ENCODE results near the gene LIPJ. TPM values are rescaled to one million over a fixed set of nuclear protein-coding genes. Genes with fewer than 3 reads are reported as not detected.

The LIPJ gene
- total RNA-seq, 1 experiment from 2014 or later: not detected

DNA sequence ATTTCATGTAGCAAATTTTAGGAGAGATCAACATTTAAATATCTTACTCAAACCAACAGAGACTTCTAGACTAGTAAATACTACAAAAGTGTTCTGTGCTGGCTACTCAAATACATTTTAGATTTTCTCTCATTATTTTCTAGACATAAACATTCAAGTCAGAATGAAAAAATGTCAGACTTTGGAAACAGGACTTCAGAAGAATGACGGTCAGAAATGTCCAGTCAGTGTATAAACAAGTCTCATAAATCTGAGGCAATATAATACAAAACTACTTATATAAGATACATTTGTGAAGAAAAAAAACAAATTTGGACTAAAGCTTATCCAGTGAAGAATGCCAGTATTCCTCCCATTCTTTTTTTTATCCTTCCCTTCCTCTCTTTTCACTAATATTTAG, 29.3 kb upstream of the LIPJ start:
- peaks cover 8% of the 10 kb centered on the region for H3K27me3 Mint-ChIP-seq (ENCODE audit: insufficient read depth, unreplicated experiment)
- intact Hi-C loops (cut with micrococcal nuclease; ENCODE audit: unreplicated experiment): loop anchor here (10.0 kb wide), 1 partner anchor 332 kb away; no protein-coding TSS in a partner anchor
- ChIA-PET POLR2A (no interaction called here), CTCF (no interaction called here)
- Histone ChIP-seq H3K36me3 (ENCODE audit: control insufficient read depth, insufficient read depth, low read length) (no peaks in the 10 kb centered on the region), H3K27me3 (replicated peaks; ENCODE audit: control insufficient read depth, insufficient read depth, low read length) (no peaks in the 10 kb centered on the region), H3K4me3 (ENCODE audit: low read depth, low read length) (no peak overlapping the region), H3K4me1 (no peaks in the 10 kb centered on the region), H3K9me3 (no peaks in the 10 kb centered on the region)
- no peaks in the 10 kb centered on the region for H3K4me1 Mint-ChIP-seq (ENCODE audit: low read depth, unreplicated experiment)
- H3K4me3 Mint-ChIP-seq (ENCODE audit: unreplicated experiment): no peak overlapping the region
- no peak overlapping the region for H3K27ac Mint-ChIP-seq (ENCODE audit: unreplicated experiment)
- H3K9me3 Mint-ChIP-seq (ENCODE audit: unreplicated experiment): no peaks in the 10 kb centered on the region
- no peak for DNase-seq
- H3K36me3 Mint-ChIP-seq (ENCODE audit: insufficient read depth, unreplicated experiment): no peaks in the 10 kb centered on the region
- TF ChIP-seq, protein P1, sequence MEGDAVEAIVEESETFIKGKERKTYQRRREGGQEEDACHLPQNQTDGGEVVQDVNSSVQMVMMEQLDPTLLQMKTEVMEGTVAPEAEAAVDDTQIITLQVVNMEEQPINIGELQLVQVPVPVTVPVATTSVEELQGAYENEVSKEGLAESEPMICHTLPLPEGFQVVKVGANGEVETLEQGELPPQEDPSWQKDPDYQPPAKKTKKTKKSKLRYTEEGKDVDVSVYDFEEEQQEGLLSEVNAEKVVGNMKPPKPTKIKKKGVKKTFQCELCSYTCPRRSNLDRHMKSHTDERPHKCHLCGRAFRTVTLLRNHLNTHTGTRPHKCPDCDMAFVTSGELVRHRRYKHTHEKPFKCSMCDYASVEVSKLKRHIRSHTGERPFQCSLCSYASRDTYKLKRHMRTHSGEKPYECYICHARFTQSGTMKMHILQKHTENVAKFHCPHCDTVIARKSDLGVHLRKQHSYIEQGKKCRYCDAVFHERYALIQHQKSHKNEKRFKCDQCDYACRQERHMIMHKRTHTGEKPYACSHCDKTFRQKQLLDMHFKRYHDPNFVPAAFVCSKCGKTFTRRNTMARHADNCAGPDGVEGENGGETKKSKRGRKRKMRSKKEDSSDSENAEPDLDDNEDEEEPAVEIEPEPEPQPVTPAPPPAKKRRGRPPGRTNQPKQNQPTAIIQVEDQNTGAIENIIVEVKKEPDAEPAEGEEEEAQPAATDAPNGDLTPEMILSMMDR (IDR thresholded peaks at IDR 0.05; ENCODE audit: insufficient read depth in 1 of 2, low read depth in 1 of 2, low read length in 1 of 2, severe bottlenecking in 1 of 2, unreplicated experiment in 1 of 2): no peak
- BruUV-seq (replicated peaks): no TSS peak

DNA sequence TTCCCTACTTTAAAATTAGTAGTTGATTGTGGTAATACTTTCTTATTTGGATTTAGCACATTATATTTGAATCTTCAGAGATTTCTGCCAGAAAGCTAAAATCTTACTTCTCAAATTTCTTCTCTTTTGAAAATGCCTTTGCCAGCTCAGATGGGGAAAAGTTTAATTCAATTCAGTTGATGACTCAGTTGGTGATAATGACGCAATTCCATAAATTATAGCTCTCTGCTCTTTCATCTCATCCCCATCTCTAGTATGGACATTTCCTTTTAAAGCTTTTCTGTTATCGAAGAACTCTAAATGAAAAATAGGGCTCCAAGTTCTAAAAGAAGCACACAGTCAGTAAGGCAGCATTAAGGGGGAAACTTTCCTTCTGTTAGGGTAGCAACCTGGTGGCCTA, 28.9 kb upstream of the LIPJ start:
- H3K4me1 Mint-ChIP-seq (ENCODE audit: low read depth, unreplicated experiment): no peaks in the 10 kb centered on the region
- CTCF ChIA-PET: no interaction called here

GRCh38 chr10:88562152-88562551, 24.4 kb upstream of the LIPJ start:
- Histone ChIP-seq H3K4me1 (no peaks in the 10 kb centered on the region), H3K4me3 (ENCODE audit: low read depth, low read length) (no peak overlapping the region), H3K27me3 (replicated peaks; ENCODE audit: control insufficient read depth, insufficient read depth, low read length) (no peaks in the 10 kb centered on the region), H3K9me3 (no peaks in the 10 kb centered on the region), H3K36me3 (ENCODE audit: control insufficient read depth, insufficient read depth, low read length) (no peaks in the 10 kb centered on the region)
- BruUV-seq (replicated peaks): no TSS peak
- no peaks in the 10 kb centered on the region for H3K9me3 Mint-ChIP-seq (ENCODE audit: unreplicated experiment)
- H3K4me1 Mint-ChIP-seq (ENCODE audit: low read depth, unreplicated experiment): no peaks in the 10 kb centered on the region
- TF ChIP-seq, protein P1 (IDR thresholded peaks at IDR 0.05; ENCODE audit: insufficient read depth in 1 of 2, low read depth in 1 of 2, low read length in 1 of 2, severe bottlenecking in 1 of 2, unreplicated experiment in 1 of 2): no peak
- POLR2A ChIA-PET: no interaction called here
- no peak overlapping the region for H3K4me3 Mint-ChIP-seq (ENCODE audit: unreplicated experiment)
- H3K36me3 Mint-ChIP-seq (ENCODE audit: insufficient read depth, unreplicated experiment): no peaks in the 10 kb centered on the region
- CTCF ChIA-PET: no interaction called here
- H3K27me3 Mint-ChIP-seq (ENCODE audit: insufficient read depth, unreplicated experiment): peaks cover 4% of the 10 kb centered on the region
- intact Hi-C loops (cut with micrococcal nuclease; ENCODE audit: unreplicated experiment): no loop called here
- DNase-seq: no peak
- no peak overlapping the region for H3K27ac Mint-ChIP-seq (ENCODE audit: unreplicated experiment)

More for the DNA sequence above, 28.9 kb upstream of the LIPJ start:
- no peaks in the 10 kb centered on the region for H3K27me3 ChIP-seq (replicated peaks; ENCODE audit: control insufficient read depth, insufficient read depth, low read length)
- TF ChIP-seq, protein P1 (IDR thresholded peaks at IDR 0.05; ENCODE audit: insufficient read depth in 1 of 2, low read depth in 1 of 2, low read length in 1 of 2, severe bottlenecking in 1 of 2, unreplicated experiment in 1 of 2): no peak
- intact Hi-C loops (cut with micrococcal nuclease; ENCODE audit: unreplicated experiment): loop anchor here (10.0 kb wide), 1 partner anchor 333 kb away; no protein-coding TSS in a partner anchor
- no peak overlapping the region for H3K4me3 Mint-ChIP-seq (ENCODE audit: unreplicated experiment)
- H3K36me3 ChIP-seq (ENCODE audit: control insufficient read depth, insufficient read depth, low read length): no peaks in the 10 kb centered on the region
- H3K4me3 ChIP-seq (ENCODE audit: low read depth, low read length): no peak overlapping the region
- H3K9me3 Mint-ChIP-seq (ENCODE audit: unreplicated experiment): no peaks in the 10 kb centered on the region
- no peaks in the 10 kb centered on the region for H3K4me1 ChIP-seq
- POLR2A ChIA-PET: no interaction called here
- no TSS peak for BruUV-seq (replicated peaks)
- no peaks in the 10 kb centered on the region for H3K36me3 Mint-ChIP-seq (ENCODE audit: insufficient read depth, unreplicated experiment)
- no peak overlapping the region for H3K27ac Mint-ChIP-seq (ENCODE audit: unreplicated experiment)
- no peaks in the 10 kb centered on the region for H3K9me3 ChIP-seq
- peaks cover 8% of the 10 kb centered on the region for H3K27me3 Mint-ChIP-seq (ENCODE audit: insufficient read depth, unreplicated experiment)
- DNase-seq: no peak

Measured in Caco-2 (cell line).